HepG2 (cell line): Measurements from ENCODE around the gene TRIM27. TPM values are rescaled to one million over a fixed set of nuclear protein-coding genes. Genes with fewer than 3 reads are reported as not detected.

Experiments
- BCL6 ChIP-seq: IDR thresholded peaks from 2 replicates; pipeline ENCODE4 v1.6.1; 2016; ENCODE audit warnings: missing genetic modification reagents, missing compliant biosample characterization
- ETV5 ChIP-seq: IDR thresholded peaks from 2 replicates; pipeline ENCODE4 v1.6.1; 2018; ENCODE audit warnings: missing biosample characterization, missing genetic modification reagents, inconsistent platforms, borderline replicate concordance
- PAWR ChIP-seq: sonication (generic); formaldehyde crosslinking; IDR thresholded peaks from 2 replicates; pipeline ENCODE4 v1.4.0; 2020; ENCODE audit warnings: missing genetic modification reagents, mild to moderate bottlenecking, borderline replicate concordance
- RXRA ChIP-seq: sonication (generic); formaldehyde crosslinking; IDR thresholded peaks from 2 replicates; pipeline ENCODE4 v1.5.1; 2020; ENCODE audit warnings: missing genetic modification reagents
- SIN3B ChIP-seq: fragments of 150-350 bp; IDR thresholded peaks from 2 replicates; pipeline ENCODE4 v1.6.1; 2014; ENCODE audit warnings: low read length
- SRY ChIP-seq: sonication (generic); formaldehyde crosslinking; IDR thresholded peaks from 2 replicates; pipeline ENCODE4 v1.8.0; 2022; ENCODE audit warnings: mild to moderate bottlenecking, missing genetic modification reagents
- ZNF33A ChIP-seq: sonication (generic); formaldehyde crosslinking; IDR thresholded peaks from 2 replicates; pipeline ENCODE4 v1.5.1; 2020; ENCODE audit warnings: missing genetic modification reagents, mild to moderate bottlenecking, moderate library complexity, borderline replicate concordance
- ZSCAN20 ChIP-seq: sonication (generic); formaldehyde crosslinking; IDR thresholded peaks from 2 replicates; pipeline ENCODE4 v1.4.0; 2020; ENCODE audit warnings: missing genetic modification reagents, mild to moderate bottlenecking, borderline replicate concordance
- polyA plus RNA-seq, 8 experiments: library from polyadenylated mRNA; depleted of rRNA in 3 of 8; stranded (reverse) in 7 of 8; unstranded in 1 of 8; fragments of >200 nt; fragmentation: Illumina TruSeq in 4 of 8; extraction: Trizol in 4 of 8; gene quantifications; 2 replicates each; pipeline versions ENCODE4 v1.2.1 to v1.2.3, GENCODE V29; 2011 to 2016; ENCODE audit warnings: low read depth in 4 of 8, missing spikeins in 1 of 8, mixed read lengths in 1 of 8; ENCODE audit not compliant: insufficient read depth in 1 of 8
- total RNA-seq, 5 experiments: library from RNA; depleted of rRNA; stranded (reverse); fragments of >200 nt; fragmentation: Illumina TruSeq; extraction: Trizol; gene quantifications; 2 replicates each; pipeline ENCODE4 v1.2.3, GENCODE V29; 2016; ENCODE audit warnings: low read depth in 1 of 5
- TF ChIP-seq, protein P1 (sequence below): sonication (generic); formaldehyde crosslinking; IDR thresholded peaks from 2 replicates; pipeline ENCODE4 v1.4.0; 2020; ENCODE audit warnings: low read depth, missing genetic modification reagents
- TF ChIP-seq, protein P2 (sequence below): sonication (generic); formaldehyde crosslinking; IDR thresholded peaks from 2 replicates; pipeline ENCODE4 v1.8.1; 2022; ENCODE audit warnings: low read depth, mild to moderate bottlenecking, missing genetic modification reagents

The TRIM27 gene
- total and polyA plus RNA-seq, 2 of the 13 experiments (the other 11 are each of a cell fraction or from before 2014, with no cell fraction given): 88.6 to 112 TPM

DNA sequence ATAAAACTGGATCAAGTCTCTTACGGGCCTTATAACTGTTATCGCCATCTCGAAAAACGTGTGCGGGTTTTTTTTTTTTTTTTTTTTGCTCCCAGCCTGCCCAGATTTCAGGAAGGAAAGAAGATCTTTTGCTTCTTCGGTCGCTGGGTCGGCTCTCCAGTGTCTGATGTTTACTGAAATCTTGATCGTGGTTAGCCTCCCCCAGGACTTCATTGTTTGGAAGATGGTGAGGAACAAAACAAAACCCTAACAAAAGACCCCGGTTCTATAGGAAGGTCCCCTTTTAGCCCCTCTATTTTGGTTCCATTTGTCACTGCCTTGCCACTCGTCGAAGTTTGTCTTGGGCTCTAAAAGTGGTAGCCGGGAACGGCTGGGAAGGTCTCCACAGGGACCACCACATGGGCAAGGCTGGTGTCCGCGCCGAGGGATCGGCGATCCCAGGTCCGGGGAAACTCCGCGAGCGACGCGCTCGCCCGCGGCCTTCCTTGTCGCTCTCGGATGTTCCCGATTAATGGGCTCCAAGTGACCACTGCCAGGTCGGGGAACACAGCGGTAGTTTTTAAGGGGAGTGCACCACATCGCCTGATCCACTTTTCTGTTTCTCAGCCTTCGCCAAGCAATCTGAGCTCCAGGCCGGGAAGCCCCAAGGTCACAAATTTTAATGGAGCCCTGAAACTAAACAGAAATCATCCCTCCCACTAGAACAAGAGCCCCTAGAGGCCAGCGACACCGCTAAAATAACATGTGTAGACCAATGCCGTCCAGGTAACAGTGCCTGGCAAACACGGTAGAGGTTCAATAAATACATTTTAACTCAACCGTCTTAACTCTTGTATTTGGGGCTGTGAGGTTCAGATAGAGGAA lies 27.0 kb downstream of the TRIM27 start (continued):
- TF ChIP-seq, protein P1, sequence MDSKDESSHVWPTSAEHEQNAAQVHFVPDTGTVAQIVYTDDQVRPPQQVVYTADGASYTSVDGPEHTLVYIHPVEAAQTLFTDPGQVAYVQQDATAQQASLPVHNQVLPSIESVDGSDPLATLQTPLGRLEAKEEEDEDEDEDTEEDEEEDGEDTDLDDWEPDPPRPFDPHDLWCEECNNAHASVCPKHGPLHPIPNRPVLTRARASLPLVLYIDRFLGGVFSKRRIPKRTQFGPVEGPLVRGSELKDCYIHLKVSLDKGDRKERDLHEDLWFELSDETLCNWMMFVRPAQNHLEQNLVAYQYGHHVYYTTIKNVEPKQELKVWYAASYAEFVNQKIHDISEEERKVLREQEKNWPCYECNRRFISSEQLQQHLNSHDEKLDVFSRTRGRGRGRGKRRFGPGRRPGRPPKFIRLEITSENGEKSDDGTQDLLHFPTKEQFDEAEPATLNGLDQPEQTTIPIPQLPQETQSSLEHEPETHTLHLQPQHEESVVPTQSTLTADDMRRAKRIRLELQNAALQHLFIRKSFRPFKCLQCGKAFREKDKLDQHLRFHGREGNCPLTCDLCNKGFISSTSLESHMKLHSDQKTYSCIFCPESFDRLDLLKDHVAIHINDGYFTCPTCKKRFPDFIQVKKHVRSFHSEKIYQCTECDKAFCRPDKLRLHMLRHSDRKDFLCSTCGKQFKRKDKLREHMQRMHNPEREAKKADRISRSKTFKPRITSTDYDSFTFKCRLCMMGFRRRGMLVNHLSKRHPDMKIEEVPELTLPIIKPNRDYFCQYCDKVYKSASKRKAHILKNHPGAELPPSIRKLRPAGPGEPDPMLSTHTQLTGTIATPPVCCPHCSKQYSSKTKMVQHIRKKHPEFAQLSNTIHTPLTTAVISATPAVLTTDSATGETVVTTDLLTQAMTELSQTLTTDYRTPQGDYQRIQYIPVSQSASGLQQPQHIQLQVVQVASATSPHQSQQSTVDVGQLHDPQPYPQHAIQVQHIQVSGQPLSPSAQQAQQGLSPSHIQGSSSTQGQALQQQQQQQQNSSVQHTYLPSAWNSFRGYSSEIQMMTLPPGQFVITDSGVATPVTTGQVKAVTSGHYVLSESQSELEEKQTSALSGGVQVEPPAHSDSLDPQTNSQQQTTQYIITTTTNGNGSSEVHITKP (CRISPR knock-in tag): peak; percentile 13; the same call in 1 of the 2 replicates
- TF ChIP-seq ZSCAN20 (0 out of 2 replicates have a peak, but pooled peaks have one; percentile 84), ZNF33A (peak; percentile 97; the same call in 1 of the 2 replicates), PAWR (CRISPR knock-in tag) (no peak), BCL6 (CRISPR knock-in tag) (peak; percentile 27; the same call in 1 of the 2 replicates), ETV5 (CRISPR knock-in tag) (0 out of 2 replicates have a peak, but pooled peaks have one; percentile 14), SIN3B (peak; percentile 24; the same call in 1 of the 2 replicates), RXRA (peak; percentile 44; the same call in 1 of the 2 replicates), SRY (CRISPR knock-in tag) (peak; percentile 75)
- TF ChIP-seq, protein P2, sequence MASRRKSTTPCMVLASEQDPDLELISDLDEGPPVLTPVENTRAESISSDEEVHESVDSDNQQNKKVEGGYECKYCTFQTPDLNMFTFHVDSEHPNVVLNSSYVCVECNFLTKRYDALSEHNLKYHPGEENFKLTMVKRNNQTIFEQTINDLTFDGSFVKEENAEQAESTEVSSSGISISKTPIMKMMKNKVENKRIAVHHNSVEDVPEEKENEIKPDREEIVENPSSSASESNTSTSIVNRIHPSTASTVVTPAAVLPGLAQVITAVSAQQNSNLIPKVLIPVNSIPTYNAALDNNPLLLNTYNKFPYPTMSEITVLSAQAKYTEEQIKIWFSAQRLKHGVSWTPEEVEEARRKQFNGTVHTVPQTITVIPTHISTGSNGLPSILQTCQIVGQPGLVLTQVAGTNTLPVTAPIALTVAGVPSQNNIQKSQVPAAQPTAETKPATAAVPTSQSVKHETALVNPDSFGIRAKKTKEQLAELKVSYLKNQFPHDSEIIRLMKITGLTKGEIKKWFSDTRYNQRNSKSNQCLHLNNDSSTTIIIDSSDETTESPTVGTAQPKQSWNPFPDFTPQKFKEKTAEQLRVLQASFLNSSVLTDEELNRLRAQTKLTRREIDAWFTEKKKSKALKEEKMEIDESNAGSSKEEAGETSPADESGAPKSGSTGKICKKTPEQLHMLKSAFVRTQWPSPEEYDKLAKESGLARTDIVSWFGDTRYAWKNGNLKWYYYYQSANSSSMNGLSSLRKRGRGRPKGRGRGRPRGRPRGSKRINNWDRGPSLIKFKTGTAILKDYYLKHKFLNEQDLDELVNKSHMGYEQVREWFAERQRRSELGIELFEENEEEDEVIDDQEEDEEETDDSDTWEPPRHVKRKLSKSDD (CRISPR knock-in tag): peak; percentile 1; the same call in 1 of the 2 replicates
